ENCODE measurements around the gene INPP4B.

Gene INPP4B

GRCh38 chr4:142383800-142384470 is 462.2 kb downstream of the INPP4B start:
- DNase-seq (ENCODE audit: low read depth in 2 of 2, low spot score in 1 of 2), result no peak

- DNase-seq (ENCODE audit: low read depth in 2 of 2, low spot score in 1 of 2), result no peak
These were observed 462.7 kb downstream of the INPP4B start for GRCh38 chr4:142383354-142383753.

GRCh38 chr4:142380052-142380602 is 466.0 kb downstream of the INPP4B start:
- no peak for DNase-seq (ENCODE audit: low read depth in 2 of 2, low spot score in 1 of 2)

- no peak for DNase-seq (ENCODE audit: low read depth in 2 of 2, low spot score in 1 of 2)
These were observed 466.6 kb downstream of the INPP4B start for GRCh38 chr4:142379277-142380051.

GRCh38 chr4:142378179-142378578 is 467.9 kb downstream of the INPP4B start:
- DNase-seq (ENCODE audit: low read depth in 2 of 2, low spot score in 1 of 2), result no peak

GRCh38 chr4:142377342-142378091 is 468.6 kb downstream of the INPP4B start:
- no peak for DNase-seq (ENCODE audit: low read depth in 2 of 2, low spot score in 1 of 2)

GRCh38 chr4:142376204-142376603 is 469.9 kb downstream of the INPP4B start:
- no peak for DNase-seq (ENCODE audit: low read depth in 2 of 2, low spot score in 1 of 2)

- DNase-seq (ENCODE audit: low read depth in 2 of 2, low spot score in 1 of 2), result no peak
These were observed 472.5 kb downstream of the INPP4B start for GRCh38 chr4:142373610-142374009.

- DNase-seq (ENCODE audit: low read depth in 2 of 2, low spot score in 1 of 2), result no peak
These were observed 473.4 kb downstream of the INPP4B start for GRCh38 chr4:142372530-142373260.

GRCh38 chr4:142369141-142369540 is 477.0 kb downstream of the INPP4B start:
- no peak for DNase-seq (ENCODE audit: low read depth in 2 of 2, low spot score in 1 of 2)

GRCh38 chr4:142367418-142368180 is 478.5 kb downstream of the INPP4B start:
- DNase-seq (ENCODE audit: low read depth in 2 of 2, low spot score in 1 of 2), result no peak

- DNase-seq (ENCODE audit: low read depth in 2 of 2, low spot score in 1 of 2), result no peak
These were observed 479.3 kb downstream of the INPP4B start for GRCh38 chr4:142366769-142367181.

- no peak for DNase-seq (ENCODE audit: low read depth in 2 of 2, low spot score in 1 of 2)
These were observed 480.7 kb downstream of the INPP4B start for GRCh38 chr4:142365391-142365790.

- no peak for DNase-seq (ENCODE audit: low read depth in 2 of 2, low spot score in 1 of 2)
These were observed 482.4 kb downstream of the INPP4B start for GRCh38 chr4:142363686-142364085.

GRCh38 chr4:142361981-142362380 is 484.1 kb downstream of the INPP4B start:
- DNase-seq (ENCODE audit: low read depth in 2 of 2, low spot score in 1 of 2), result no peak

- no peak for DNase-seq (ENCODE audit: low read depth in 2 of 2, low spot score in 1 of 2)
These were observed 485.4 kb downstream of the INPP4B start for GRCh38 chr4:142360657-142361056.

GRCh38 chr4:142358656-142359055 is 487.4 kb downstream of the INPP4B start:
- no peak for DNase-seq (ENCODE audit: low read depth in 2 of 2, low spot score in 1 of 2)

- no peak for DNase-seq (ENCODE audit: low read depth in 2 of 2, low spot score in 1 of 2)
These were observed 489.3 kb downstream of the INPP4B start for GRCh38 chr4:142356801-142357200.

GRCh38 chr4:142356118-142356759 is 489.9 kb downstream of the INPP4B start:
- no peak for DNase-seq (ENCODE audit: low read depth in 2 of 2, low spot score in 1 of 2)

All from stimulated activated CD8-positive, alpha-beta memory T cell treated with anti-CD3 and anti-CD28 coated beads, Interleukin-4, amount 100 ng/mL, for 1 hour (primary cell).